Lung microvascular endothelial cell (primary cell): Measurements from ENCODE around the gene SCRT2. TPM values are rescaled to one million over a fixed set of nuclear protein-coding genes. Genes with fewer than 3 reads are reported as not detected.
"Not testable (repeated sequence)": the region's sequence is repeated elsewhere in the genome, so short reads cannot be mapped to it uniquely, and the experiment has no call there.

ENCODE experiments used
- DNase-seq, 2 donors: peaks; one replicate each; pipeline versions ENCODE4 v3.0.0 to v3.0.0-alpha.2; 2010; ENCODE audit warnings: low read depth in 2 of 2
- total RNA-seq: library from RNA; depleted of rRNA; stranded (reverse); fragments of >200 nt; gene quantifications from 2 replicates; pipeline ENCODE4 v1.2.1, GENCODE V29; 2014

SCRT2 gene
- total RNA-seq, 1 donor from 2014 or later, result not detected

DNA sequence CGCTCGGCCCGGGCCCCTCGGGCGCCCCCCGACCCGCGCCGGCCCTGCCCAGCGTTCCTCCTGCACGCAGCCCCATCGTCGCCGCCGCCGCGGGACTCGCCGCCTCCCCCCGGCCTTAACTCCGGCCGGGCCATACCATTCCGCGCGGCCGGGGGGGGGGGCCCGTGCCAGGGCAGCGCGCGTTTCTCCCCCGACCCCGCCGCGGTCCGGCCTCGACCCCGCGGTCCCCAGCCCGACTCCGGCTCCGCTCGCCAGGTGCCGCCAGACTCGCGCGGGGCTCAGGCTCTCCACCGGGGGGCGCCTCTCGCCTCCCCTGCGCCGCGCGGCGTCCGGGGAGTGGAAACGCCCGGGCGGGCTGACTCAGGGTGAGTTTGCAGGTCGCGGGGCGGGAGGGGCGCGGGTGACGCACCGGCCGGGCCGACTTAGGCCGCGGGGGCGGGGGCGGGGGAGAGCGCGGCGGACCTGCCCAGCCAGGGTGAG is 22.5 kb downstream of the SCRT2 start, which contains the start of gene SRXN1:
SRXN1 (minus strand) TSS at position 91 of the 480 bp plus-strand sequence; CDS start at position 76, 15 bp downstream.
- peak; percentile 93 to 95 for DNase-seq

DNA sequence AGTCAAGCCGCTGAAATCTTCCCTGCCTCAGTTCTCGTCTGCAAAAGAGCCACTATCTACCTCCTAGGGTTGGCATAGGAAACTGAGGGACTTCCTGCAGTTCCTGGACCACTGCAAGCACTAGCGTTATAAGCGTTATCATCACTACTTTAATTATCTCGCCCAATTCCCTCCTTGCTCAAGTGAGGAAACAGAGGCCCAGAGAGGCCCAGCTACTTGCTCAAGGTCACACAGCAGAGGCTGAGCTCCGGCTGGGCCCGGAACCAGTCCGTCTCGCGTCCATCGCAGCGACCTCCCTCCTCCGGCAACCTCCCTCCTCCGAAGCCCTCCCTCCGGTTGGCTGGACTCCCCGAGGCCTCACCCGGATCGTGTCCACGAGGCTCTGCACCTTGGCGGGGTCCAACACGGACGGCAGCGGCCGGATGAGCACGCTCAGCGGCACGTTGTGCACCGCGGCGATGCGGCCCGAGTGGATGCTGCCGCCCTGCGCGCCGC is 22.9 kb downstream of the SCRT2 start:
- peak in 1 of 2 donors; percentile 55 for DNase-seq

DNA sequence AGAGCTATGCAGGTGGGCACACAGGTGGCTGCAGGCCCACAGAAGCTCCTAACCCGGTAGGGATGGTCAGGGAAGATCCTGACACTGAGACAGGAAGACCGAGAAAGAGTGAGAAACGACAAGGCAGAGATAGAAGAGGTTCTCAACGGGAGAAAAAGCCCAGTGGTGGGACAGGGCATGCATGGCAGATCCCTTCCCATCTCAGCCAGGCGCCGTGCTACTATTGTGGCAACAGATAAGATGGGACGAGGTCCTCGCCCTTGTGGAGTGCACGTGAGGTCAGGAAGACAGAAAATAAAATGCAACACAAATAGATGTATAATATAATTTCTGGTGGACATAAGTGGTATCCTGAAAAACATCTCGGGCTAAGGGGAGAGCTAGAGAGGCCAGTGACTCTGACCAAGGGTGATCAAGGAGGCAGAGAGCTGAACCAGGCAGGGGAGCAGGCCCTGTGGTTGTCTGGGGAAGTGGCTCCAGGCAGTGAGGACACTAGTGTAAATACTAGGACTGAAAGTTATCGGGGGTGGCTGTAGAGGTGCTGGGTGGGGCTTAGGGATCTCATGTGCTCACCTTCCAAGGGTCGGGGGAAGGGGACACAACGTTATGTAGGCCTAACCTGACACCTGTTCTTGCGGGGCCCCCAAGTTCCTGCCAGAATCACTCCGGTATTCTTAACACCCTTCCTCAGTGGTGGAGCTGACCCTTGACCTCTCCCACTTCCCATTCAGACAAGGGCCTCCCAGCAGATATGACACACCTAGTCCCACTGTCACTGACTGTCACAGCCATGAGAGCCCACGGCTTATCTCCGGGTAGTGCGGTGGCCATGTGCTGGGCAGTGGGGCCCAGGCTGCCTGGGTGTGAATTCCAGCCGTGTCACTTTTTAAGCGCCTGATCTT is 23.6 kb downstream of the SCRT2 start:
- peak; percentile 7 to 25 for DNase-seq

DNA sequence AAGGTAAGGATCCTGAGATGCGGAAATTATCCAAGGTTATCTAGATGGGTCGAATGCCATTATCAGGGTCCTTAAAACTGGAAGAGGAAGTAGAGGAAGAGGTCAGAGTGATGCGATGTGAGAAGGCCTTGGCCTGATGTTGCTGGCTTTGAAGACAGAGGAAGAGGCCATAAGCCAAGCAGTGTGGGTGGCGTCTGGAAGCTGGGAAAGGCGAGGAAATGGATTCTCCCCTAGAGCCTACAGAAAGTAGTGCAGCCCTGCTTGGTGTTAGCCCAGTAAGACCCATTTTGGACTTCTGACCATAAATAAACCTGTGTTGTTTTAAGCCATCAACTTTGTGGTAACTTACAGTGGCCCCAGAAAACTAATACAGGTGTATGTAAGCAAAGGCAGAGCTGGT is 24.6 kb downstream of the SCRT2 start:
- peak in 1 of 2 donors; percentile 31 for DNase-seq

DNA sequence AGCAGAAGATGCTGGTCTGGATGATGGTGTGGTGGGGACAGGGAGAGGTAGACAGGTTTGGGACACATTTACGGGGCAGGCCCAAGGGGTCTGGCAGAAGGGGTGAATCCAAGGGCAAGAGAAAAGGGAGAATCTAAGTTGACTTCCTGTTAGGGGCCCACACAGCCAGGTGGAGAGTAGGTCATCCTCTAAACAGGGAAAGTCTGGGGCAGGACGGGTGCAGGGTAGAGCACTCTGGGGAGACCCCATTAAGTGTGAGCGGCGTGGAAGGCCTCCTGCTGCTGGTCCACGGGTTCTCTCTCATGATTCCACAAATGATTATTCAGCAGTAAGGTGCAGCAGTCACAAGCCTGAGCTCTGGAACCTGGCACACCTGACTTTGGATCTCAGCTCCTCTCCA is 25.3 kb downstream of the SCRT2 start:
- DNase-seq, result no peak

DNA sequence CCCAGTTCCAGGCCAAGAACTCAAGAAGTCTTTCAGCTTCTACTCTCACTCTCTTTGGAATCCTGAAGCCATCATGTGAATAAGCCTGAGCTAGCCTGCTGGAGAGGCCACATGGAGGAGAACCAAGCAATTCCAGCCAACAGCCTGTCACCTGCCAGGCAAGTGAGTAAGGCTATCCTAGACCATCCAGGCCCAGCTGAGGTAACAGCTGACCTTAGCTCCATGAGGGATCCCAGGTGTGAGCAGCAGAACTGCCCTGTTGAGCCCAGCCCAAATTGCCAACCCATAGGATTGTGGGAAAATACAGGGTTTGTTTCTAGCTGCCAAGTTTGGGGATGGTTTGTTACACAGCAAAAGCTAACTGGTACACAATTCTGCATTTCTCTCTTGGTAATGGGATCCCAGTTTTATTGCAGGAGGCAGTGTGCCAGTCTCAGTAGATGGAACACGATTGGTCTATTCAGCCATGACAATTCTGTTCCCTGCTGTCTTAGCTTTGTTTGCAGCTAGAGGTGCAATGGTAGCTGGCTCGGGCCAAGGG is 28.1 kb downstream of the SCRT2 start:
- no peak for DNase-seq

DNA sequence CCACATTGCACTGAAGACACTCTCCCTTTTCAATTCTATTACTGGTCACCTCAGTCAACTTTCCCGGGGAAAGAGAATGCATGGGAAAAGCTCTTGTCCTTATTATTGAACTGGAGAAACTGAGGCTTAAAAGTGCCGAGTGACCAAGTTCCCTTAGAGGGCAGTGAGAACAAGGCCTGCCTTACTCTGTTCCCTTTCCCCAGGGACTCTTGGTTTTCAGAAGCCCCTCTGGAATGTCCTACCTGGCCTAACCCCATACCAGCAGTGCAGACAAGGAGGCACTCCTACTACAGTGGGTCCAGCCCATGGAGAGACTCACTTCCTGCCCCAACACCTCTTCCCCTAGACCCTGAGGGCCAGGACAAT is 28.8 kb downstream of the SCRT2 start:
- no peak for DNase-seq

DNA sequence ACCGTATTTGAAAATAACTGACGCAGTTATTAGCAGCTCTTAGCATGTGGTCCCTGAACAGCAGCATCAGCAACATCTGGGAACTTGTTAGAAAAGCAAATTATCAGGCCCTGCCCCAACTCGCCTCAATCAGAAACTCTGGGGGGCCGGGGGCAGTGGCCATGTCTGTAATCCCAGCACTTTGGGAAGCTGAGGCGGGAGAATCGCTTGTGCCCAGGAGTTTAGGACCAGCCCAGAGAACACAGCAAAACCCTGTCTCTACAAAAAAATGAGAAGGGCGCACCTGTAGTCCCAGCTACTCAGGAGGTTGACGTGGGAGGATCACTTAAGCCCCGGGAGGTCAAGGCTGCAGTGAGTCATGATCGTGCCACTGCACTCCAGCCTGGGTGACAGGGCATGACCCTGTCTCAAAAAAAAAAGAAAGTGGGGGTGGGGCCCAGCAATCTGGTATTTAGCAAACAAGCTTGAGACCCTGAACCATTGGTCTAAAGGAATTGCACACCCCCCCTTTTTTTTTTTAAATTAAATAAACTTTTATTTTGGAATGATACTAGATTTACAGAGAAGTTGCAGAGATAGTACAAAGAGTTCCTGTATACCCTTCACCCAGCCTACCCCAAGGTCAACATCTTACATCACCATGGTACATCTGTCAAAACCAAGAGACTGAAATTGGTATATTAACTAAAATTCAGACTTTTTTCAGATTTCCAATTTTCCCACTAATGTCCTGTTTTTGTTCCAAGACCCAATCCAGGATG is 29.3 kb downstream of the SCRT2 start:
- no peak for DNase-seq

DNA sequence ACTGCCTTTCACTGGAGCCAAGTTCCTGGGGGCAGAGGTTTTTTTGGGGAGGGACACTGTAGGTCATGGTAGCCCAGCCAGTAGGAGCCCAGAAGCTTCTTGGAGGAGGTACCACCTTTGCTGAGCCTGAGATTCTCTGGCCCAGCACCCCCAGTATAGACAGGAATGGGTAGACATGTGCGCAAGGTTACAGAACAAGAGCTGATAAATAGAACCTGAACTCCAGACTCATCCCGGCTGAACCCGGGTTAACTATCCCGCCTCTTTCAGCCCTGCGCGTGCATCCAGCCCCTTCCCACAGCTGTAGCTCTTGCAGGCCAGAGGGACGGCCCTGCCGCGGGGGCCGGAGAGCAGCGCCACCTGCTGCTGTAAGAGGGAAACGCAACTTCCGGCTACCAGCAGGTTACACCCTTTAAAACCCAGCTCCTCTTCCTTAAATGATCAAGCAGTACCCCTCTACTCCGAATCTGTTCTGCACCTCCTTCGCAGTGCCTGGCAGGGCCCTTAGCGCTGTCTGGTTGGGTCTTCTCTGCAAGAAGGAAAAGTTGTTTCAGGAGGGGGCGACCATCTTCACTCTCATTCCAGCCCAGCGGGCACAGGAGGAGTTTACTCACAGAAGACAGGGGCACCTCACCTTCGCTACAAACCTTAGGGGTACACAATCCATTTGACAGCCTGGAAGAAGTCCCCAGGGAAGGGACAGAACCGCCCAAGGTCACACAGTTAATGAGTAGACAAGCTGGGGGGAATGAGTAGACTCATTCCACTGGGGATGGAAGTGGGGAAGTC is 30.1 kb downstream of the SCRT2 start:
- DNase-seq, result peak; percentile 65 to 84

DNA sequence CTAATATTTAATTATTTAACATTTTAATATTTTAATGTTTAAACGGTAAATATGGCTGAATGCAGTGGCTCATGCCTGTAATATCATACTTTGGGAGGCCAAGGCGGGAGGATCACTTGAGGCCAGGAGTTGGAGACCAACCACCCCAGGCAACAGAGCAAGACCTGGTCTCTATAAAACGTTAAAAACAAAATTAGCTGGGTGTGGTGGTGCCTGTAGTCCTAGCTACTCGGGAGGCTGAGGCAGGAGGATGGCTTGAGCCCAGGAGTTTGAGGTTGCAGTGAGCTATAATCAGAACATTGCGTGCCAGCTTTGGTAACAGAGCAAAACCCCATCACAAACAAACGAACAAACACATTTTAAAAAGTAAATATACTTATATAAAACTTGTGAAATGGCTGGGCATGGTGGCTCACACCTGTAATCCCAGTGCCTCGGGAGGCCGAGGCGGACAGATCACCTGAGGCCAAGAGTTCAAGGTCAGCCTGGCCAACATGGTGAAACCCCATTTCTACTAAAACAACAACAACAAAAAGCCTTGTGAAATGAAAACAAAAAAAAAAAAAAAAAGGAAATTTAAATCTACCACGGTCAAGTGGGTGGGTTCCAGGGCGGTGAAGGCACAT is 30.8 kb downstream of the SCRT2 start:
- DNase-seq, result no peak

DNA sequence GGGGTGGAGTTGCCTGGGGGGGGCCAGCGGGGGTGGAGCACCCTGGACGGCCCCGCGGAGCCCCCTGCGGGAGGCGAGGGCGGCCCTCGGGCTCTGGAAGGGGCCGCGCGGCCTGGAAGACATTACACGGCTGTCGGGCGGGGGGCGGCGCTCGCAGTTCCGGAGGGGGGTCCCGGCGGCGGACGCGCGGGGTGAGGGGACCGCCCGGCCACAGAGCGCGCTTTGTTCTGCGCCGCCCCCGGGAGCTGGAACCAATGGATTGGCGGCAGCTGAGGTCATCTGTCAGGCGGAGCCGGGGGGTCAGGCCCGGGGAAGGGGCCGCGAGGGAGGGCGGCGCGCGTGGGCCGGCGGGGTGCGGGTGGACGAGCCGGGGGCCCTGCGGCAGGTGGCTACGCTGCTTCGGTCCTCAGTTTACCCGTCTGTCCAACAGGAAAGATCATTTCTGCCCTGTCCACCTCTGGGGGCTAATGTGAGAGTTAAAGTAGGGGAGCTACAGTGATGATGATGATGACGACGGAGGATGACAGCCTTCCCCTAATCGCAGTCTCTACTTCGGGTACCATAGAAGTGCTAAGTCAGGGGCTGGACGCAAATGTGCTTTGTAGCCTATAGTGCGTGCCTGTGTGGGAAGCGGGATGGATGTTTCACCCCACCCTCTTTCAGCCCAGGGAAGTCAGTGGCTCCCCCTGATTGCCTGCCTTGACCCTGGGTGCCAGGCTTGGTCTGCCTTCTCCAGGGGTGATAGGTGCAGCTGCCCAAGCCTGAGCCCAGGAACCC is 33.0 kb downstream of the SCRT2 start:
- DNase-seq, result peak in 1 of 2 donors; percentile 58

DNA sequence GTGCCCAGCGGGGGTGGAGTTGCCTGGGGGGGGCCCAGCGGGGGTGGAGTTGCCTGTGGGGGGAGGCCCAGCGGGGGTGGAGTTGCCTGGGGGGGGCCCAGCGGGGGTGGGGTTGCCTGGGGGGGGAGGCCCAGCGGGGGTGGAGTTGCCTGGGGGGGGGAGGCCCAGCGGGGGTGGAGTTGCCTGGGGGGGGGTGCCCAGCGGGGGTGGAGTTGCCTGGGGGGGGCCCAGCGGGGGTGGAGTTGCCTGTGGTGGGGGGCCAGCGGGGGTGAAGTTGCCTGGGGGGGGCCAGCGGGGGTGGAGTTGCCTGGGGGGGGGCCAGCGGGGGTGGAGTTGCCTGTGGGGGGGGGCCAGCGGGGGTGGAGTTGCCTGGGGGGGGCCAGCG is 33.6 kb downstream of the SCRT2 start:
- not testable (repeated sequence) for DNase-seq

DNA sequence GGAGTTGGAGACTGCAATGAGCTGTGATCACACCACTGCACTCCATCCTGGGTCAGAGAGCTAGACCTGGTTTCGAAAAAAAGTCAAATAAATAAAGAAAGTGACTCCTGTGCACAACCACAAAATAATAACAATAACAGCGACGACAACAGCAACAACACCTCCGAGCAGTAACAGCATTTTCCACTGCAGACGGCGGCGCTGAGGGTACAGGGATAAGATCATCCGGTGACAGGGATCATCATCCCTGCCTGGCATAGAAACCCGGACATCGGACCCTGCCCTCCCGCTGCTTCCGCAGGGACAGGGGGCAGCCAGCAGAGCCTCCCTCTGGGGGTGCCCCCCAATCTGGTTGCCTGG is 34.1 kb downstream of the SCRT2 start:
- DNase-seq, result peak in 1 of 2 donors; percentile 48

DNA sequence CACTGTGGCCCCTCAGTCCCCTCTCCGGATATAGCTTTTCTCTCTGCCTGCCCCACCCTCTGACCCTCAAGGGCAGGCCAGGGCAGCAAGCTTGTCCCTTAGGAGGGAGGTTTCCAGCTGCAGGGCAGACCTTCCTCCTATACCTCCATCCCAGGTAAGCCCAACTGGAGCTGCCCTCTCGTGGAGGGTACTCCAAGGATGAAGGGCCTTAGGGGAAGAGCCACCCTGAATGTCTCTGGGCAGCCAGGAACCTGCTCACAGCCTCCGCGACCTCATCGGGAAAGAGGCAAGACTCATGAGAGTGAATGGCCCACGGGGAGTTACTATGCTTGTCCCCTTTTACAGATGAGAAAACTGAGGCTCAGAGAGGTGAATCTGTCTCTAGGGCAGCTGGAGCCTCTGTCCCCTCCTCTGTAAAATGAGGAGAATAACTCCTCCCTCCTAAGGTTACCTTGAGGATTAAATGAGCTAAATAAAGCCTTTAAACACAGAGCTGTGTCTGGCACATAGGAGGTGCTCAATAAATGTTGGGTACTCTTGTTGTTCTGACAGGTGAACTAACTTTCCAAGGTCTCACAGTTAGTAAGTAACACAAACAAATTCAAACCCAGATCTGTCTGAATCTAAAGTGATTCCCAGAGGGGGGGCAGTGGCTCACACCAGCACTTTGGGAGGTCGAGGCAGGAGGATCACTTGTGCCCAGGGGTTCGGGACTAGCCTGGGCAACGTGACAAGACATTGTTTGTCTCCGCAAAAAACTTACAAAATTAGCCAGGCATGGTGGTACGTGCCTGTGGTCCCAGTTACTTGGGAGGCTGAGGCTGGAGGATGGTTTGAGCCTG is 34.7 kb downstream of the SCRT2 start:
- DNase-seq, result no peak

DNA sequence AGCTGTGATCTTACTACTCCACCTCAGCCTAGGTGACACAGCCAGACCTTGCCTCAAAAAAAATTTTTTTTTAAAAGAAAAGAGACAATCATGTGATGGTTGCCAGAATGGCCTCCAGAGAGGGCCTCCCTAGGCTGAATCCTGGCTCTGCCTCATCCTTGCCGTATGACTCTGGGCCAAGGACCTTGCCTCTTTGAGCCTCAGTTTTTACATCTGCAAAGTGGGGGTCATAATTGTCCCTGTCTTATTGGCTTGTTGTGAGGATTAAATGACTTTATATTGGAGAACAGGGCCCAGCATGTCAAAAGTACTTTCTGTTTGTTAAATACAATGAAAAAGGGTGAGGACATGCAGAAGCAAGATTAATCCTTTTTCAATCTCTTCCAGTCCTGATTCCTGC is 37.0 kb downstream of the SCRT2 start:
- no peak for DNase-seq

DNA sequence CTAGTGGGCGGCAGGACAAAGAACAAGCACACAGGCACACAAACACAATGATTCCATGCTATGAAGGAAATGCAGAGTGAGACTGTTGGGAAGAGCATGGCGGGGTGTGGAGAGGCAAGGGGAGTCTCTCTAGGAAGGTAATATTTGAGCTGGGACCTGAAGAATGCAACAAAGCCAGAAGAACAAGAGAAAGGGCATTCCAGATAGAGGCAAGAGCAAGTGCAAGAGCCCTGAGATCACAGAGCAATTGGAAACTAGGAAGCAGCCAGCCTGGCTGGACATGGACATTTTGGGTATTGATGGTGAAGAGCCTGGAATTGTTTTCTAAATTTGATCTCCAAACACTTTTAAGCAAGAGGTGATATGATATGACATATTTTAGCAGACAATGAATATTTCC is 38.0 kb downstream of the SCRT2 start:
- DNase-seq, result no peak

DNA sequence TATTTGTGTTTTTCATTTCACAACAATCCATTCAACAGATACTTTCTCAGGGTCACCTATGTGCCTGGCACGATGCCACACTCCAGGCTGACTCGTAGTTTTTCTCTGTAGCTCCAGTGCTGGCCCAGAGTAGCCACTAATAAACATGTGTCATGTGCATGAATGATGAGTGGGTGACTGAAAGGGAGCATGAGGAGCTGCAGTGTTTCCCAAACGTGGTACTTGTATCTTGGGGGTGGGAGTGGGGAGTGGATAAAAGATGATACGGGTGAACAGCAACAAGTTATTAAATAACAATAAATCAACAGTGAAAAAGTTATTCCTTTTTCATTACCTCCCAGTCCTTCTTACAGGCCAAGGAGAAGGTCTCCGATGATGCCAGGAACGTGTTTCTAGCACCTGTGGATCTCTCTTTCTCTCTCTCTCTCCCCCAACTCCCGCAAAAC is 39.7 kb downstream of the SCRT2 start:
- no peak for DNase-seq

DNA sequence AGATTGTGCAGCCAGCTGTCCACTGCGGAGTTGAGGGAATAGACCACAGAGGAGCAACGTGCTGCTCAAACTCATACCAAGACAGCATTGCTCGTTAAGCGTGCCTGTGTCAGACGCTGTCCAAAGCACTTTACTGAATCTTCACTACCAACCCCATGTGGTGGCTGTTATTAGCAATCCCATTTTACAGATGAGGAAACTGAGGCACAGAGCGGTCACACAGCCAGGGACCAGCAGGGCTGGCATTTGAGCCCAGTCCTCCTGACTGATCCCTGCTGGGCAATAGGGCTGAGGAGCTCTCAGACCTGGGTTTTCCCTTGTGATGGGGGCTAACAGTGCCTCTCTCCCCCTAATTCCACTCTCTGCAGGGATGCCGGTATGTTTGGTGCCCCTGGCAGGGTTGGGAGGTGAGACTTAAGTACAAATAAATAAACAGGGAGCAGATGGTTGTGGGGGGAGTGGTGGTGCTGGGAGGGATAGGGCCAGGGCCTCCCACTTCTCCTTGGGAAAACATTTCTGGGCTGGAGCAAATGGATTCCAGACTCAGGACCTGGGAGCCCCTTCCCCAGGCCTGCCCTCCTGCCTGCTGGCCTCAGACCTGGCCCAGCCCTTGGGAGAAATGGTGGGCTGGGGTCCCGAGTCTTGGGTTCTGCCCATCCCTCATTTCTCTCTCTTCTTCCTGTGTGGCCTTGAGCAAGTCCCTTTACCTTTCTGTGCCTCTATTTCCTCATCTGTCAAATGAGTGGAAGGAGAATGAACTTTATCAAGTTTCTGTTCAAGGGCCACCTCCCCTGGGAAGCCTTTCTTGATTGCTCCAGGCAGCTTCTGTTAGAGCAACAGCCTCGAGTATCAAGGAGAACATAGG is 40.3 kb downstream of the SCRT2 start:
- DNase-seq, result no peak
